Effector memory CD4-positive, alpha-beta T cell (primary cell): Measurements from ENCODE around the gene FANCG.
A peak's percentile ranks its signal among the peaks of the same experiment; 100 is the strongest.

Source experiments
- DNase-seq, 3 donors: peaks; one replicate each; pipeline ENCODE4 v3.0.0-alpha.2; 2020
- H3K27ac ChIP-seq: 2 replicates; pipeline ENCODE4 v1.7.0; 2013; ENCODE audit warnings: mild to moderate bottlenecking, low read length, moderate library complexity; ENCODE audit not compliant: insufficient read depth, poor library complexity, severe bottlenecking
- H3K27me3 ChIP-seq: replicated peaks from 2 replicates; pipeline ENCODE4 v1.7.0; 2013; ENCODE audit warnings: mild to moderate bottlenecking, low read length; ENCODE audit not compliant: insufficient read depth, control insufficient read depth, poor library complexity, severe bottlenecking
- H3K36me3 ChIP-seq: 2 replicates; pipeline ENCODE4 v1.7.0; 2013; ENCODE audit warnings: mild to moderate bottlenecking, low read length, moderate library complexity; ENCODE audit not compliant: control insufficient read depth, insufficient read depth
- H3K4me1 ChIP-seq: 2 replicates; pipeline ENCODE4 v1.7.0; 2013; ENCODE audit warnings: low read length, mild to moderate bottlenecking; ENCODE audit not compliant: control insufficient read depth, insufficient read depth, poor library complexity, severe bottlenecking
- H3K4me3 ChIP-seq: 2 replicates; pipeline ENCODE4 v1.7.0; 2013; ENCODE audit warnings: low read length, low read depth, mild to moderate bottlenecking; ENCODE audit not compliant: insufficient read depth, poor library complexity, severe bottlenecking
- H3K9me3 ChIP-seq: 2 replicates; pipeline ENCODE4 v1.7.0; 2013; ENCODE audit warnings: mild to moderate bottlenecking, low read length, moderate library complexity; ENCODE audit not compliant: control insufficient read depth

Gene FANCG

DNA sequence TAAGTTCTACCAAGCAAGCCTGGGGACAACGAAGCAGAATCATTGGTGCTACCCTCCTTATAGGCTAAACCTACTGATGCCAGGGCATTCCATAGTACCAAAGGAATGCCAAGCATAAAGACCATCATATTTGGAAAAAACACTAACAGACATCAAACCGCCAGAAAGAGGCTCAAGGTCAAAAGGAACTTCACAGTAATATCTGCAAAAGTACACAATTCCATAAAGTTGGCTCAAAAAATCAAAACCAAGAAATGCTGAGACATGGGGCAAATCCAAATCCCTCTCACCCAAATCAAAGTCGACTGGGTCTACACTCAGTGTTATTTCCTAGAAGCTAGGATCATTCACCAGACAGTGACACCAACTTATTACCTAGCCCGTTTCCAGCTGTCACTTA, 10.7 kb downstream of the FANCG start:
- no peak overlapping the region for H3K4me3 ChIP-seq
- peaks cover 29% of the 10 kb centered on the region for H3K4me1 ChIP-seq
- peaks cover 41% of the 10 kb centered on the region for H3K36me3 ChIP-seq
- H3K27me3 ChIP-seq = no peaks in the 10 kb centered on the region
- no peak overlapping the region for H3K27ac ChIP-seq
- H3K9me3 ChIP-seq = no peaks in the 10 kb centered on the region
- DNase-seq = no peak

DNA sequence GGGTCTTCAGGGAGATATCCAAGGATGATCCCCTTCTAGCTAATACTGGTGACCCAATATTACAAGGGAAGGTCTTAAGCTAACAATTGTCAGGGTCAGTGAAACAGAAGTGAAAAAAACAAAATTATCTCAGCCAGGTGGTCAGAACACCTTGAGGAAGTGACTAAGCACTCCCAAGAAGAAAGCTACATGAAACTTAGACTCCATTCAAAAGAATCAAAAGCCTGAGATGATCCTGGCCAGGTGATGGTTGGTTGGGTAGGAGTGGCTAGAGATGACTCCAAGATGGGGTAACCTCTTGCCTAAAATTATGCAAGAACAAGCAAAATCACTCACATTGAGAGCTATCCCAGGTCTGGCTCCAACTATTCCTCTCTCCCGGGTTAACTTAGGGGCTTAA, 12.7 kb downstream of the FANCG start:
- Histone ChIP-seq H3K4me3 (no peak overlapping the region), H3K9me3 (no peaks in the 10 kb centered on the region), H3K4me1 (peaks cover 25% of the 10 kb centered on the region), H3K36me3 (peaks cover 61% of the 10 kb centered on the region), H3K27ac (no peak overlapping the region), H3K27me3 (no peaks in the 10 kb centered on the region)
- no peak for DNase-seq

DNA sequence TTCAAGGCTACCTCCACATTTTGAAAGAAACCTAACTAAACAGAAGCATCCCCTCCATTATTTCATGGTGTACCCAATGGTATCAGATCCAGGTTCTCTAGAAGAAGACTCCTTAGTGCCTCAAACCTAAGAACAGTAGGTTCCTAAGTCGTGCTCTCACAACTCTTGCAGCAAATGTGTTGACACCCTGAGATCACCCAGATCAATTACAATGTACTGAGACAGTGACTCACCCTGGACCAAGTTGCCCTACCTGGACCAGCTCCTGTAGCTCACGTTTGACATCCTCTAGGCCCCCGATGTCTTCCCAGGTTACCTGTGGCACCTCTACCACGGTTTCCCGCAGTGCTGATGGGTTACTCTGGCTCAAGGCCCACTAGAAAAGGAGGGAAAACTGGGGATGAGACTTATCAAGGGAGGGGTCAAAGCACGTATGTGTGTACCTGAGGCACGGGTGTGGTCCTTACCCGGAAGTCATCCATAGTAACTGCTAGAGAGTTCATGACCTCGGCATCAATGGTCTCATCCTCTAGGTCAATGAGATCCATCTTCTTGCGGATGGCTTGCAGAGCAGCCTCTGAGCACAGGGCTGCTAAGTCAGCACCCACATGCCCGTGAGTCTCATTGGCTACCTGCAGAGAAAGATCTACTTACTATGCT, 19.1 kb downstream of the FANCG start:
- DNase-seq = no peak
- Histone ChIP-seq H3K4me1 (no peaks in the 10 kb centered on the region), H3K36me3 (peaks cover 99% of the 10 kb centered on the region), H3K27ac (no peak overlapping the region), H3K9me3 (no peaks in the 10 kb centered on the region), H3K27me3 (no peaks in the 10 kb centered on the region), H3K4me3 (no peak overlapping the region)

DNA sequence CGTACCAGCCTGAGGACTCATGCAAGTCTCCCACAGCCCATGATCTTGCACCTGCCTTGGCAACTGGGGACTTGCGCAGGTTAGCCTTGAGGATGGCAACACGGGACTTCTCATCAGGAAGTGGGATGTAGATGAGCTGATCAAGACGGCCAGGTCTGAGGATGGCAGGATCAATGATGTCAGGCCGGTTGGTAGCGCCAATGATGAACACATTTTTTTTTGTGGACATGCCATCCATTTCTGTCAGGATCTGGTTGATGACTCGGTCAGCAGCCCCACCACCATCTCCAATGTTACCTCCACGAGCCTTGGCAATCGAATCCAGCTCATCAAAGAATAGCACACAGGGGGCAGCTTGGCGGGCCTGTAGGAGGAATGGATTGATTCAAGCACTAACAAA, 20.3 kb downstream of the FANCG start:
- H3K36me3 ChIP-seq = peaks cover 92% of the 10 kb centered on the region
- no peaks in the 10 kb centered on the region for H3K9me3 ChIP-seq
- DNase-seq = no peak
- H3K4me3 ChIP-seq = no peak overlapping the region
- H3K27ac ChIP-seq = no peak overlapping the region
- H3K27me3 ChIP-seq = no peaks in the 10 kb centered on the region
- H3K4me1 ChIP-seq = no peaks in the 10 kb centered on the region

DNA sequence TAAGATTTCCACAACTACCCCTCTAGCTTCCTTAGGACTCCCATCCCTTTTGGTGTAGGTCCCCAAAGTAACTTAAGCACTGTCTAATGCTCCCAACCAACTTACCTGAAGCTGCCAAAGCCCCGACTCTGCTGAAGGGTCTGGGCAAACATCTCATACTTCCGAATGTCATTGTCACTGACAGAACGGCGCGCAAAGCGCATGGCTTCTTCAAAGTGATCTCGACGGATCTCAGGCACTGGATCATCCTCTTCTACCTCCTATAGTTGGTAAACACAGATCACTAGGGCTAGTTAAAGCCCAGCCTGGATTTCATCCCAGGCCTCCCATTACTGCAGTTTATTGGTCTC, 22.5 kb downstream of the FANCG start:
- Histone ChIP-seq H3K36me3 (peaks cover 80% of the 10 kb centered on the region), H3K4me1 (no peaks in the 10 kb centered on the region), H3K27me3 (no peaks in the 10 kb centered on the region), H3K4me3 (no peak overlapping the region), H3K9me3 (no peaks in the 10 kb centered on the region), H3K27ac (no peak overlapping the region)
- no peak for DNase-seq

DNA sequence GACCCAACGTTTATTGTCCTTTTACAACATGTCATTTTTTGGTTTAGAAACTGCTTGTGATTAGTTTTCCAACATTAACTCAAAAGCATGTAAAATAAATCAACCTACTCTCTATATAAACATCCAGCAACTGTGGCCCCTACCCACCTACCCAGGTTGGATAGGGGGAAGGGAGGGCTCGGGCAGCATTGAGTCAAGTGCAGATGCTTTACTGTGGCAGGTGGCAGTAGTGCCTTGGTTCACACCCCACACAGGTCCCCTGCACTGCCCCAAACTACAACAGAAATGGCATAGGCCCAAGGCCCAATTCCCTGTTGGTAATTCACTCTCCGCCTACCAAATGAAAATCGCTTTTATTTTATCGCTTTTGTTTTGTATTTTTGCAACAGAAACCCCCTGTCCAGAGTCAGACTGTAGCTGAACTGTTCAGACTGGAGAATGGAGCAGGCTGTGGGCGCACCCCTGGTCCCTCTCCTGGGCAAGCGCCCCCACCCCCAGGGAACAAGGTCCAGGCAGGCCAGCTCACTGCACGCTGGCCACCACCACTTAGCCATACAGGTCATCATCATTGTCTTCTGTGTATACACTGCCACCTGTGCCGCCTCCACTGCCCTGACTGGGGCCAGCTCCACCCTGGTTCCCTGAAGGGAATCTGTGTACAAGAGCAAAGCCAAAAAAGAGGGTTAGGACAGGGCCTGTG, 23.0 kb downstream of the FANCG start:
- Histone ChIP-seq H3K9me3 (no peaks in the 10 kb centered on the region), H3K4me3 (no peak overlapping the region), H3K4me1 (no peaks in the 10 kb centered on the region), H3K36me3 (peaks cover 77% of the 10 kb centered on the region), H3K27me3 (no peaks in the 10 kb centered on the region), H3K27ac (no peak overlapping the region)
- no peak for DNase-seq

DNA sequence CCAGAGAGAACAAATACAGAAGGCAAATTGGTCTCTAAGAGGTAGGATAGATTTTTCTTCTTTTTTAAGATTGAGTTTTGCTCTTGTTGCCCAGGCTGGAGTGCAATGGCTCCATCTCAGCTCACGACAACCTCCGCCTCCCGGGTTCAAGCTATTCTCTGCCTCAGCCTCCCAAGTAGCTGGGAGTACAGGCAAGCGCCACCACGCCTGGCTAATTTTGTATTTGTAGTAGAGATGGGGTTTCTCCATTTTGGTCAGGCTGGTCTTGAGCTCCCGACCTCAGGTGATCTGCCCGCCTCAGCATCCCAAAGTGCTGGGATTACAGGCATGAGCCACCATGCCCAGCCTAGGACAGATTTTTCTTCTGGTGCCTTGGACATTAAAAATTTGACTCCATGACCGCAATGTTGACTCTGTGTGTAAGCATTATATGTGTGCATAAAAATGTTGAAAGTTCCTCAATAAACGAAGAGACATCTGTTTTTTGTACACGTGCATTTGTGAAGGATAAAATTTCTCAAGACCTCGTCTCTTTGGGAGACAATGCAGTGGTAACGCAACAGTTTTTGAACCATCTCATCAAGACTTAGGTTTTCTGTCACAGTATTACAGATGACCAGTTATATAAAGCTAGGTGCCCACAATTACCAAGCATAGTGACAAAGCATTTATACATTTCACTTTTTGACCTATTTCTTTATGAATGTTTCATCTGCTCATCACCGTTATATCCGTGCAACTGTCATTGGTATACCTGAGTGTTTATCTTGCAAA, 24.7 kb downstream of the FANCG start:
- DNase-seq = no peak
- H3K27me3 ChIP-seq = no peaks in the 10 kb centered on the region
- no peaks in the 10 kb centered on the region for H3K9me3 ChIP-seq
- no peak overlapping the region for H3K27ac ChIP-seq
- H3K36me3 ChIP-seq = peaks cover 61% of the 10 kb centered on the region
- H3K4me1 ChIP-seq = no peaks in the 10 kb centered on the region
- H3K4me3 ChIP-seq = no peak overlapping the region

DNA sequence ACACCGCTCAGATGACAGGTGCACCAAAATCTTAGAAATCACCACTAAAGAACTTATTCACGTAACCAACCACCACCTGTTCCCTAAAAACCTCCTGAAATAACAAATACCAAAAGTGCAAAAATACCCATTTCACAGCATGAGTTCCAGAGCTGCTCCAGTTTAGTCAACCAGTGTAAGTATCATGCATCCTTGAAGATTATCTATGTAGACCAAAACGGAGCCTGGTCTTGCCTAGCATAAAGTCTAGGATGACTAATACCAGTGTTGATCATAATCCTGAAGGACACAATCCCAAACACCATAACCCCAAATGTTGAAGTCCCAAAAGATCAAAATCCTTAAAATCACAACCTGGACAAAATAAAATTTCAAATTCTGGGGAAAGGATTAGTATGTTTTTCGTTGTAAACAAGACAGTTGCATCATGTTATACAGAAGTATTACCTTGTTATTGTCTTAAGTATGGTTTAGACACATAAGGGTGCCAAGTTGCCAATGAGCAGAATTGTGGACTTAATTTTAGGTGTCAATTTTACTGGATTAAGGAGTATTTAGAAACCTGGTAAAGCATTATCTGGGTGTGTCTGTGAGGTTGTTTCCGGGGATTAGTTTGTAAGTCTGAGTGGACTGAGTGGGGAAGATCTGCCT, 25.4 kb downstream of the FANCG start:
- Histone ChIP-seq H3K4me1 (no peaks in the 10 kb centered on the region), H3K36me3 (peaks cover 53% of the 10 kb centered on the region), H3K27me3 (no peaks in the 10 kb centered on the region), H3K27ac (no peak overlapping the region), H3K4me3 (no peak overlapping the region), H3K9me3 (no peaks in the 10 kb centered on the region)
- DNase-seq = no peak

DNA sequence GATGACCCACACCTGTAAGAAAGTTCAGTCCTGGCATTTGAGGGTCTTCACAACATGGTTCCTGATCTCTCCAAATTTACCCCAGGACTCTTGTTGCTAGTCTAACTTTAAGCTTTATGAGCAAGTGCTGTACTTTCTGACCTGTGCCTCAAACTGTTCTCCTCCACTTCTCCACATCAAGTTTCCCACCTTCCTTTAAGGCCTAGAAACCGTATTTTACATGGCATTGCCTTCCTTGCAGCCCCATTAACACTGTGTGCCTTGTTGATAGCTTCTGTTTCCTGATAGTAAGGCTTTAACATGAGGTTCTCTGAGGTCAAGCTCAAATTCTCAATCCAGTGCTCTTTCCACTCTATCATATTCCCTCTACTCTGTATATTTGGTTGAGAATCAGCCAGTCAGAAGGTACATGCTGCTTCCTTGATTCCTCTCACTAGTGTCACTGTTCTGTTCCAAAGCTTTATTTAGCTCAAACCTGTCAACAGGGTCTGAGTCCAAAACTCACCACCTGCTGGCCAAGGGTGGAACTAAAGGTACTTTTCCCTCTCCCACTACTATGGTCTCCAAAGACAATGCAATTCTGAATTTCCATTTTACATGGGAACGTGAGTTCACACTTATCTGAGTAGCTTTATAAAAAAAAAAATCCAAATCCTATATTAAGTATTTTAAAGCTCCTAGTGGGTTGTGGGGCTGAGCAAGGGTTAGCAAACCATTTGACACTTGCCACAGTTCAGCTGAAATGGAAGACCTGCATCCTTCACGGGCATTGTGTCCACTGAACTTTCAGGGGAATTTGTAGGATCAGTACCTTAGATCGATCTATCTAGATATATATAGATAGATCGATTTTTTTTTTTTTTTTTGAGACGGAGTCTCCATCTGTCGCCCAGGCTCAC, 28.4 kb downstream of the FANCG start:
- no peaks in the 10 kb centered on the region for H3K27me3 ChIP-seq
- no peak overlapping the region for H3K4me3 ChIP-seq
- no peaks in the 10 kb centered on the region for H3K9me3 ChIP-seq
- peak in 1 of 3 donors; percentile 19 for DNase-seq
- H3K27ac ChIP-seq = no peak overlapping the region
- H3K36me3 ChIP-seq = peaks cover 24% of the 10 kb centered on the region
- H3K4me1 ChIP-seq = no peaks in the 10 kb centered on the region
